NCI-H1092 (cell line): ENCODE data around the gene TBRG4.
"Not testable (repeated sequence)": the region's sequence is repeated elsewhere in the genome, so short reads cannot be mapped to it uniquely, and the experiment has no call there.

Experiments
- DNase-seq: peaks from one replicate; lab custom pipeline; 2025; lab: John Stamatoyannopoulos, UW

The TBRG4 gene

GRCh38 chr7:45116048-45116447, 4.6 kb upstream of the TBRG4 start:
- no peak for DNase-seq

GRCh38 chr7:45114926-45115325, 3.4 kb upstream of the TBRG4 start:
- DNase-seq: no peak

GRCh38 chr7:45114257-45114656, 2.8 kb upstream of the TBRG4 start:
- not testable (repeated sequence) for DNase-seq

GRCh38 chr7:45112648-45113047, 1.2 kb upstream of the TBRG4 start:
- no peak for DNase-seq

GRCh38 chr7:45108863-45109262, 2.6 kb downstream of the TBRG4 start:
- no peak for DNase-seq

GRCh38 chr7:45107356-45107755, 4.1 kb downstream of the TBRG4 start:
- DNase-seq: no peak

- no peak for DNase-seq
Observed at GRCh38 chr7:45106820-45107219, 4.7 kb downstream of the TBRG4 start.

- no peak for DNase-seq
Observed at GRCh38 chr7:45105588-45106188, 5.8 kb downstream of the TBRG4 start.

- no peak for DNase-seq
Observed at GRCh38 chr7:45104844-45105587, 6.5 kb downstream of the TBRG4 start.

GRCh38 chr7:45103958-45104843, 7.3 kb downstream of the TBRG4 start:
- DNase-seq: no peak

- DNase-seq: no peak
Observed at GRCh38 chr7:45102785-45103712, 8.4 kb downstream of the TBRG4 start.

- DNase-seq: no peak
Observed at GRCh38 chr7:45101748-45102147, 9.7 kb downstream of the TBRG4 start.

GRCh38 chr7:45100761-45101480, 10.6 kb downstream of the TBRG4 start:
- no peak for DNase-seq

- no peak for DNase-seq
Observed at GRCh38 chr7:45099891-45100760, 11.4 kb downstream of the TBRG4 start.

- no peak for DNase-seq
Observed at GRCh38 chr7:45098983-45099839, 12.3 kb downstream of the TBRG4 start.

GRCh38 chr7:45092931-45093235, 18.6 kb downstream of the TBRG4 start:
- DNase-seq: no peak

GRCh38 chr7:45092100-45092930, 19.2 kb downstream of the TBRG4 start:
- no peak for DNase-seq

- peak; percentile 82 for DNase-seq
Observed at GRCh38 chr7:45089341-45089891, 22.1 kb downstream of the TBRG4 start.
